ENCODE data around the gene SYT15.
"Not testable (repeated sequence)": the region's sequence is repeated elsewhere in the genome, so short reads cannot be mapped to it uniquely, and the experiment has no call there.

SYT15 gene

GRCh38 chr10:46594453-46595063 lies 15.6 kb downstream of the SYT15 start:
- not testable (repeated sequence) for DNase-seq

DNA sequence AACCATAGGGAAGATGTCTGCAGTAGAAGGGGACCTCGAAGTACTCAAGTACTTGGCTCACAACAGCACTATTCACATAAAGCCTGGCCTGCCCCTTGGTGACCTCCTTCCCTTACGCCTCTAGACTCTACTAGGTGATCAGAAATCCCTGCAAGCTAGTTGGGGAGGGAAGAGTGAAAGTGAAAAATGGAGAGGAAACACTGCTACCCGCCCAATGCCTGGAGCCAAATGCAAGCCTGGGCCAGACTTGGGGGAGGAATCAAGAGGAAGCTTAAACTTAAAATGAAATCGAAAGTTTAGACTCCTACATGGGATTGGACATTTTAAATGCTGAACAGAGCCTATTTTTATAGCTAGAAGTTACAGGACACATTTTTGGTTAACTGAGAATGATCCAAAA lies 17.6 kb downstream of the SYT15 start:
- DNase-seq: not testable (repeated sequence)

- not testable (repeated sequence) for DNase-seq
Observed at GRCh38 chr10:46597616-46598246, 18.8 kb downstream of the SYT15 start.

- DNase-seq: not testable (repeated sequence)
Observed at GRCh38 chr10:46600516-46600915, 21.6 kb downstream of the SYT15 start.

GRCh38 chr10:46615540-46615939 lies 36.6 kb downstream of the SYT15 start:
- DNase-seq: not testable (repeated sequence)

DNA sequence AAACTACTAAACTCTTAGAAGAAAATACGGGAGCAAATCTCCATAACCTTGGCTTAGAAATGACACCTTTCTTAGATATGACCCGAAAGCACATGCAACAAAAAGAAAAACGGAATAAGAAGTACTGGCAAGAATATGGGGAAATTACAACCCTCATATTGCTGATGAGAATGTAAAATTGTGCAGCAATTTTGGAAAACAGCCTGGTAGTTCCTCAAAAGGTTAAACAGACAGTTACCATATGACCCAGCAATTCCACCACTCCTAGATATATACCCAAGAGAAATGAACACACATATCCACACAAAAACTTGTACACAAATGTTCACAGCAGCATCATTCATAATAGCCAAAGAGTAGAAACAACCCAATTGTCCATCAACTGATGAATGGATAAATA lies 37.3 kb downstream of the SYT15 start:
- DNase-seq: not testable (repeated sequence)

DNA sequence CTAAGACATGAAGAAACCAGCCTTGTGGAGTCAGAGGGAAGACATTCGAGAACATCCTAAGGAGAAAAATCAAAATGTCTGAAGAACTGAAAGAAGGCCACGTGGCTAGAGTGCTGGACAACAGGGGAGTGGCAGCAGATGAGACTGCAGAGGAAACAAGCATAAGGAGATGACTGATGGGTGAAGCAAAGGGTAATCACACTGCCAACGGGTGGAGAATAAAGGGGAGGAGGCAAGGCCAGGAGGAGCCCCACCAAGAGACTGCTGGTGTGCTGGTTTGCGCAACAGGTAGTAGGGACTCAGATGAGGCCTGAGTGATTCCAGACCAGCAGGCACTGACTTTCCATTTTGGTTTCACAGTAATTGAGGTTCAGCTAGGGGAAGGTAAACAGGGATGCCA lies 38.2 kb downstream of the SYT15 start:
- not testable (repeated sequence) for DNase-seq

GRCh38 chr10:46617913-46618312 lies 39.0 kb downstream of the SYT15 start:
- not testable (repeated sequence) for DNase-seq

- DNase-seq: not testable (repeated sequence)
Observed at GRCh38 chr10:46623899-46624654, 45.1 kb downstream of the SYT15 start.

DNA sequence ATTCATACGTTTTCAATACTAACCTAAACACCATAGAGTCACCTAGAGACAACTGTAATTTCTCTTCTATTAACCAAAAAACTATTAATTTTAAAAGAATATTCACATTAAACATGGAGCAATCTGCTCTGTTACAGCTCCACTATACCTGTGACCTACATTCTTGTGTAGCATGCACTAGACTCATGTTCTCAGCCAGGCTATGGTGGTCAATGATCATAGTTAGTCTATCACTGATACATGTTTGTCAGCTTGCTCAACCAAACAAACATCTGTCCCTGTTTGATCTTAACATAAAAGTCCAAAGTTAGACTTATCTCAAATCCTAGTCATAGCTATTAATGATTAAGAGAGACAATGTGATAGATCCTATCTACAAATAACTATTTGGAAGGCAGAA lies 50.9 kb downstream of the SYT15 start:
- not testable (repeated sequence) for DNase-seq

DNA sequence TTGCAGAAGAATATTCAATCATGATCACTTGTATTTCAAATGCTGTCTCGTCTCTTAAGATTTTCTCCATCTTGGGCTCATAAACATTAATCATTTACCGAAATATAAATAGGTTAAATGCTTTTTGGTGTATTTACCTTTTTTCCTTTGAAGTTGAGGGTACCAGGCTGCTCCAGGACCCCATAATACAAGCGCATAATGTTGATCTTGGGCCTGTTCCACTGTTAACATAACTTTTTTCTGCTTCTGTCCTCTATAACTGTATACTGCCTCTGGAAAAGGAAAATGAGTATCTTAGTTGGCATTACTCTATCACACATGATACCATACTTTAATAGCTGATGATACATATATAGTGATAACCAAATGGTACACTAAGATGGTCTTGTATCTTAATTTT lies 51.9 kb downstream of the SYT15 start:
- DNase-seq: not testable (repeated sequence)

DNA sequence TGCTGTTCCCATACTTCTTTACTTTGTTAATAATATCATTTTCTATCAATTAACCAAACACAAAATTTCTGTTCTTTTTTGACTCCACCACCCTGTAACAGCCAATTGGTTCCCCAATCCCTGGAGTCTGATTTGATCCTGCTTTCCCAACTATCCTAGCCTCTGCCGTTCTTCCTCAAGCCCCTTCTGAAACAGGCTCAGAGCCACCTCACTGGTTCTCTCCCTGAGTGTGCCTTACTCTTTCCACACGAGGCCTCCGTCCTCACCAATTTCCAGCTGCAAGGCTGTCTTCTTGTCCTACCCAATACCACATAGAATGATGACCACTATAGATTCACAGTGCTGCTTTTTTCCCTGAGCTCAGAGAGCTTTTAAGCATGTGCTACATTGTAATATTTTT lies 52.8 kb downstream of the SYT15 start:
- DNase-seq: not testable (repeated sequence)

GRCh38 chr10:46634698-46635097 lies 55.8 kb downstream of the SYT15 start:
- not testable (repeated sequence) for DNase-seq

GRCh38 chr10:46635364-46635959 lies 56.5 kb downstream of the SYT15 start:
- not testable (repeated sequence) for DNase-seq

DNA sequence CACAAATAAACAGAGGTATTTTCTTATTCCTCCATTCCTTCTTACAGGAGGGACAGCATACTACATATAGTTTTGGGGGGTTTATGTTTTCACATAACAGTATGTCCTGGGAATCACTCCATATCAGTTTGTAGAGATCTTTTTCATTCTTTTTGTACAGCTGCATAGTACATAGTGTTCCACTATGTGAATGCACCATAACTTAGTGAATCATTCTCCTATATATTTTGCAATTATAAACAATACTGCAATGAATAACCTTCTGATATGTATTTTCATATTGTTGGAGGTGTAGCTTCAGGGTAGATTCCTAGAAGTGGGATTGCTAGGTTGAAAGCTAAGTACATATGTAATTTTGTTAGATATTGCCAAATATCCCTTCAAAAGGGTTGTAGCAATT lies 61.1 kb downstream of the SYT15 start:
- DNase-seq: not testable (repeated sequence)
